Keratinocyte (primary cell): Measurements from ENCODE around the gene DNLZ. TPM values are rescaled to one million over a fixed set of nuclear protein-coding genes. Genes with fewer than 3 reads are reported as not detected.

Experiments used
- DNase-seq: peaks from one replicate; pipeline ENCODE4 v3.0.0-alpha.2; 2011; ENCODE audit warnings: low read depth, missing footprints, low spot score
- FAIRE-seq: peaks from 2 replicates; lab custom pipeline; 2011; peaks lifted over from hg19 to GRCh38; lab: Jason Lieb, UNC
- H2AFZ ChIP-seq: 2 replicates; pipeline ENCODE4 v1.6.0; 2012; ENCODE audit warnings: low read length, control low read depth, inconsistent platforms; ENCODE audit not compliant: control insufficient read depth
- H3K27ac ChIP-seq: 2 replicates; pipeline ENCODE4 v1.5.1; 2011; ENCODE audit warnings: low read length; ENCODE audit not compliant: control insufficient read depth, insufficient read depth
- H3K27me3 ChIP-seq: 3 replicates; pipeline ENCODE4 v1.6.0; 2011; ENCODE audit warnings: low read length; ENCODE audit not compliant: control insufficient read depth, insufficient read depth; ENCODE audit errors: extremely low read depth
- H3K36me3 ChIP-seq, 2 experiments: 2 replicates in 1 of 2; 3 replicates in 1 of 2; pipeline ENCODE4 v1.5.1; 2011; ENCODE audit warnings: low read length in 2 of 2, mild to moderate bottlenecking in 1 of 2; ENCODE audit not compliant: control insufficient read depth in 2 of 2, insufficient read depth in 2 of 2; ENCODE audit errors: extremely low read depth in 1 of 2
- H3K4me1 ChIP-seq: 3 replicates; pipeline ENCODE4 v1.5.1; 2011; ENCODE audit warnings: low read length; ENCODE audit not compliant: control insufficient read depth, insufficient read depth; ENCODE audit errors: extremely low read depth
- H3K4me2 ChIP-seq: 3 replicates; pipeline ENCODE4 v1.6.0; 2011; ENCODE audit warnings: low read depth, low read length; ENCODE audit not compliant: control insufficient read depth, insufficient read depth; ENCODE audit errors: extremely low read depth
- H3K4me3 ChIP-seq, 3 experiments: fragments of 200-600 bp in 1 of 3; sonication (generic) in 1 of 3; 2 replicates in 2 of 3; 3 replicates in 1 of 3; pipeline ENCODE4 v1.5.1; 2011 to 2016; ENCODE audit warnings: low read length in 3 of 3, mild to moderate bottlenecking in 3 of 3, control low read depth in 2 of 3, inconsistent platforms in 1 of 3, low read depth in 1 of 3, mixed read lengths in 1 of 3, mixed run types in 1 of 3, moderate library complexity in 1 of 3; ENCODE audit not compliant: control insufficient read depth in 2 of 3, insufficient read depth in 2 of 3; ENCODE audit errors: extremely low read depth in 1 of 3
- H3K79me2 ChIP-seq: 2 replicates; pipeline ENCODE4 v1.6.0; 2012; ENCODE audit warnings: low read length; ENCODE audit not compliant: control insufficient read depth, insufficient read depth
- H3K9ac ChIP-seq: 3 replicates; pipeline ENCODE4 v1.6.0; 2011; ENCODE audit warnings: low read length; ENCODE audit not compliant: control insufficient read depth, insufficient read depth; ENCODE audit errors: extremely low read depth
- H3K9me1 ChIP-seq: 3 replicates; pipeline ENCODE4 v1.6.0; 2011; ENCODE audit warnings: low read length; ENCODE audit not compliant: control insufficient read depth, insufficient read depth; ENCODE audit errors: extremely low read depth
- H3K9me3 ChIP-seq: 2 replicates; pipeline ENCODE4 v1.5.1; 2012; ENCODE audit warnings: low read depth, low read length; ENCODE audit not compliant: control insufficient read depth
- H4K20me1 ChIP-seq: 3 replicates; pipeline ENCODE4 v1.6.0; 2011; ENCODE audit warnings: low read length; ENCODE audit not compliant: control insufficient read depth, insufficient read depth; ENCODE audit errors: extremely low read depth
- EZH2 ChIP-seq: IDR thresholded peaks from one replicate; pipeline ENCODE4 v1.6.1; 2012; ENCODE audit warnings: inconsistent platforms, mild to moderate bottlenecking, low read length, moderate library complexity
- dilution Hi-C: fragments of 300-500 bp; cut with MboI; formaldehyde crosslinking; loops from one replicate; pipeline ENCODE4 v1.7.0; 2020; ENCODE audit warnings: low sequenced_read_pairs; ENCODE audit not compliant: extremely low pct_ligation_motif_present
- polyA plus RNA-seq, 5 experiments: library from polyadenylated mRNA; depleted of rRNA in 3 of 5; stranded (reverse) in 3 of 5; stranded (forward) in 1 of 5; unstranded in 1 of 5; fragments of >200 nt; gene quantifications; 1 replicate in 1 of 5; 2 replicates in 3 of 5; 3 replicates in 1 of 5; pipeline versions ENCODE4 v1.2.1 to v1.2.3, GENCODE V29; 2011 to 2012; ENCODE audit warnings: missing spikeins in 2 of 5, low read depth in 1 of 5, low replicate concordance in 1 of 5
- TF ChIP-seq, protein P1 (sequence below), 3 experiments: IDR thresholded peaks in 1 of 3; conservative IDR thresholded peaks in 1 of 3; optimal IDR thresholded peaks in 1 of 3; 2 replicates in 2 of 3; 3 replicates in 1 of 3; pipeline versions ENCODE3 to v1.5.1; 2011; ENCODE audit warnings: low read length in 3 of 3, mild to moderate bottlenecking in 3 of 3, moderate library complexity in 2 of 3, control low read depth in 1 of 3, inconsistent platforms in 1 of 3; ENCODE audit not compliant: insufficient read depth in 2 of 3; ENCODE audit errors: extremely low read depth in 1 of 3

The DNLZ gene
- polyA plus RNA-seq, 1 donor (not counting 4 experiments of a cell fraction or from before 2014, with no cell fraction given): 6.7 TPM

DNA sequence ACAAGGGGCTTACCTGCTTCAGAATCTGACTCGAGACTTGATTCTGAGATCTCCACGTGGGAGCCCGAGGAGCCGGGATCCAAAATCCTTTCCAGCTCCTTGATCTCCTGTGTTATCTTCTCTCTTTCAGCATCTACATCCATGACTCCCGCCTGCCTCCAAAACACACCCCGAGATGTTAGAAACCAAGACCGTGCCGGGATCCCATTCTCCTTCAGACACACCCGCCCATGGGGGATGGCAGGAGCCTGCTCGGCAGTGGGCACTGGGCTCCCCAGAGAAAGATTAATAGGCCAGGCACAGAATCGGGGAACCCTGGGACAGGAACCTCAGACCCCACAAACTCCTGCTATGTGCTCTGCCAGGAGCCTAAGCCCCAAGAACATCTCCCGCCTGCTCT is 34.7 kb upstream of the DNLZ start:
- dilution Hi-C loops: no loop called here
- peaks cover 42 to 44% of the 10 kb centered on the region in 2 experiments for H3K36me3 ChIP-seq
- no peaks in the 10 kb centered on the region for H3K27me3 ChIP-seq
- H3K79me2 ChIP-seq: peaks cover 37% of the 10 kb centered on the region
- peak overlapping the region in 1 of 3 experiments; percentile 75 for H3K4me3 ChIP-seq
- H2AFZ ChIP-seq: no peak overlapping the region
- peaks cover 4% of the 10 kb centered on the region for H3K9me1 ChIP-seq
- TF ChIP-seq EZH2: no peak
- TF ChIP-seq, protein P1, sequence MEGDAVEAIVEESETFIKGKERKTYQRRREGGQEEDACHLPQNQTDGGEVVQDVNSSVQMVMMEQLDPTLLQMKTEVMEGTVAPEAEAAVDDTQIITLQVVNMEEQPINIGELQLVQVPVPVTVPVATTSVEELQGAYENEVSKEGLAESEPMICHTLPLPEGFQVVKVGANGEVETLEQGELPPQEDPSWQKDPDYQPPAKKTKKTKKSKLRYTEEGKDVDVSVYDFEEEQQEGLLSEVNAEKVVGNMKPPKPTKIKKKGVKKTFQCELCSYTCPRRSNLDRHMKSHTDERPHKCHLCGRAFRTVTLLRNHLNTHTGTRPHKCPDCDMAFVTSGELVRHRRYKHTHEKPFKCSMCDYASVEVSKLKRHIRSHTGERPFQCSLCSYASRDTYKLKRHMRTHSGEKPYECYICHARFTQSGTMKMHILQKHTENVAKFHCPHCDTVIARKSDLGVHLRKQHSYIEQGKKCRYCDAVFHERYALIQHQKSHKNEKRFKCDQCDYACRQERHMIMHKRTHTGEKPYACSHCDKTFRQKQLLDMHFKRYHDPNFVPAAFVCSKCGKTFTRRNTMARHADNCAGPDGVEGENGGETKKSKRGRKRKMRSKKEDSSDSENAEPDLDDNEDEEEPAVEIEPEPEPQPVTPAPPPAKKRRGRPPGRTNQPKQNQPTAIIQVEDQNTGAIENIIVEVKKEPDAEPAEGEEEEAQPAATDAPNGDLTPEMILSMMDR (optimal IDR thresholded peaks at IDR 0.05 in 1 of 3, IDR thresholded peaks at IDR 0.05 in 1 of 3, conservative IDR thresholded peaks at IDR 0.05 in 1 of 3; ENCODE audit: extremely low read depth in 1 of 3, insufficient read depth in 2 of 3, low read length in 3 of 3): no peak
- H4K20me1 ChIP-seq: peaks cover 5% of the 10 kb centered on the region
- no peak overlapping the region for H3K27ac ChIP-seq
- H3K4me1 ChIP-seq: peaks cover 12% of the 10 kb centered on the region
- H3K9ac ChIP-seq: peak overlapping the region; percentile 92
- DNase-seq: no peak
- H3K9me3 ChIP-seq: no peaks in the 10 kb centered on the region
- H3K4me2 ChIP-seq: peak overlapping the region; percentile 91
- FAIRE-seq: no peak

DNA sequence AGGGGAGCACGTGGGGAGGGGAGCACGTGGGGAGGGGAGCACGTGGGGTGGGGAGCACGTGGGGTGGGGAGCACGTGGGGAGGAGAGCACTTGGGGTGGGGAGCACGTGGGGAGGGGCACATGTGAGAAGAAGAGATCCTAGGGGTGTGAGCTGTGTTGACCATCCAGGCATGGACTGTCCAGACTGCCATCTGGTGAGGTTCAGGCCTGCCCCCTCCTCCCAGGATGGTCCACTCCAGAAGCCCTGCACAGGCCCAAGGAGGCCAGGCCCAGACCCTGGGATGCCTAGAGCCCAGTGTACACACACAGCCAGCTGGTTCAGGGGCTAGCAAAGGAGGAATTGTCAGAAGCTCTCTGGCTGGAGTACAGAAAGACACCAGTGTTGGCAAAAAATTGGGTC is 34.1 kb upstream of the DNLZ start:
- peaks cover 12% of the 10 kb centered on the region for H3K4me1 ChIP-seq
- peaks cover 37% of the 10 kb centered on the region for H3K79me2 ChIP-seq
- no peaks in the 10 kb centered on the region for H3K27me3 ChIP-seq
- TF ChIP-seq EZH2: no peak
- TF ChIP-seq, protein P1 (optimal IDR thresholded peaks at IDR 0.05 in 1 of 3, IDR thresholded peaks at IDR 0.05 in 1 of 3, conservative IDR thresholded peaks at IDR 0.05 in 1 of 3; ENCODE audit: extremely low read depth in 1 of 3, insufficient read depth in 2 of 3, low read length in 3 of 3): no peak
- no peak for DNase-seq
- no peak overlapping the region for H3K4me2 ChIP-seq
- no peak overlapping the region for H3K4me3 ChIP-seq
- no peak overlapping the region for H3K27ac ChIP-seq
- H4K20me1 ChIP-seq: peaks cover 5% of the 10 kb centered on the region
- FAIRE-seq: no peak
- no peak overlapping the region for H2AFZ ChIP-seq
- no peak overlapping the region for H3K9ac ChIP-seq
- dilution Hi-C loops: no loop called here
- no peaks in the 10 kb centered on the region for H3K9me3 ChIP-seq
- H3K36me3 ChIP-seq: peaks cover 44 to 47% of the 10 kb centered on the region in 2 experiments
- peaks cover 4% of the 10 kb centered on the region for H3K9me1 ChIP-seq
